ENCODE data around the gene ARSG. TPM values are rescaled to one million over a fixed set of nuclear protein-coding genes. Genes with fewer than 3 reads are reported as not detected.
"Not testable (repeated sequence)": the region's sequence is repeated elsewhere in the genome, so short reads cannot be mapped to it uniquely, and the experiment has no call there.

ARSG gene
- total and polyA plus RNA-seq, 2 donors (not counting 1 experiment from before 2014, with no cell fraction given): 5.5 to 18.4 TPM

- DNase-seq (no peak), ATAC-seq (ENCODE audit: low read depth) (no peak)
- no peaks in the 10 kb centered on the region for H3K9me3 ChIP-seq (ENCODE audit: control extremely low read depth in 1 of 3, control insufficient read depth in 2 of 3, insufficient read depth in 1 of 3, low read length in 2 of 3)
- H2AFZ ChIP-seq (ENCODE audit: insufficient read depth, low read depth, low read length, poor library complexity, severe bottlenecking): no peak overlapping the region
- WGBS (ENCODE audit: insufficient coverage): 94% methylated on average over 2 of the region's 3 CpGs
- H3K4me2 ChIP-seq (replicated peaks; ENCODE audit: low read depth, low read length, poor library complexity, severe bottlenecking): no peak overlapping the region
- H3K27ac ChIP-seq (ENCODE audit: low read length in 2 of 2): no peak overlapping the region
- H3K36me3 ChIP-seq (replicated peaks in 1 of 2; ENCODE audit: control extremely low read depth in 1 of 2, control insufficient read depth in 1 of 2, extremely low read depth in 1 of 2, insufficient read depth in 2 of 2, low read length in 1 of 2): no peaks in the 10 kb centered on the region
- H3K79me2 ChIP-seq (ENCODE audit: control insufficient read depth, insufficient read depth, low read length): no peaks in the 10 kb centered on the region
- peaks cover 0 to 12% (median 3%) of the 10 kb centered on the region in 4 experiments for H3K27me3 ChIP-seq (replicated peaks in 1 of 4; ENCODE audit: control extremely low read depth in 1 of 4, control insufficient read depth in 3 of 4, insufficient read depth in 4 of 4, low read length in 3 of 4)
- intact Hi-C loops (cut with micrococcal nuclease): no loop called here
- Mint-ChIP-seq H3K27ac (no peak overlapping the region), H3K4me3 (no peak overlapping the region), H3K27me3 (peaks cover 11% of the 10 kb centered on the region), H3K9me3 (ENCODE audit: insufficient read depth) (no peaks in the 10 kb centered on the region), H3K4me1 (peaks cover 17% of the 10 kb centered on the region)
- H3K4me3 ChIP-seq (ENCODE audit: control extremely low read depth in 1 of 5, extremely low read depth in 1 of 5, insufficient read depth in 1 of 5, low read depth in 2 of 5, low read length in 4 of 5): no peak overlapping the region
- no peak overlapping the region for H3K9ac ChIP-seq (ENCODE audit: low read length)
- H4K20me1 ChIP-seq (ENCODE audit: control insufficient read depth, insufficient read depth, low read length, poor library complexity, severe bottlenecking): no peaks in the 10 kb centered on the region
- H3K4me1 ChIP-seq (ENCODE audit: control insufficient read depth in 2 of 2, insufficient read depth in 2 of 2, low read length in 2 of 2): peaks cover 14% of the 10 kb centered on the region in 2 donors
- TF ChIP-seq, protein P1, sequence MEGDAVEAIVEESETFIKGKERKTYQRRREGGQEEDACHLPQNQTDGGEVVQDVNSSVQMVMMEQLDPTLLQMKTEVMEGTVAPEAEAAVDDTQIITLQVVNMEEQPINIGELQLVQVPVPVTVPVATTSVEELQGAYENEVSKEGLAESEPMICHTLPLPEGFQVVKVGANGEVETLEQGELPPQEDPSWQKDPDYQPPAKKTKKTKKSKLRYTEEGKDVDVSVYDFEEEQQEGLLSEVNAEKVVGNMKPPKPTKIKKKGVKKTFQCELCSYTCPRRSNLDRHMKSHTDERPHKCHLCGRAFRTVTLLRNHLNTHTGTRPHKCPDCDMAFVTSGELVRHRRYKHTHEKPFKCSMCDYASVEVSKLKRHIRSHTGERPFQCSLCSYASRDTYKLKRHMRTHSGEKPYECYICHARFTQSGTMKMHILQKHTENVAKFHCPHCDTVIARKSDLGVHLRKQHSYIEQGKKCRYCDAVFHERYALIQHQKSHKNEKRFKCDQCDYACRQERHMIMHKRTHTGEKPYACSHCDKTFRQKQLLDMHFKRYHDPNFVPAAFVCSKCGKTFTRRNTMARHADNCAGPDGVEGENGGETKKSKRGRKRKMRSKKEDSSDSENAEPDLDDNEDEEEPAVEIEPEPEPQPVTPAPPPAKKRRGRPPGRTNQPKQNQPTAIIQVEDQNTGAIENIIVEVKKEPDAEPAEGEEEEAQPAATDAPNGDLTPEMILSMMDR (IDR thresholded peaks at IDR 0.05): no peak
- no peak for TF ChIP-seq EZH2 (IDR thresholded peaks at IDR 0.05; ENCODE audit: borderline replicate concordance, insufficient read depth, low read depth, low read length, poor library complexity, severe bottlenecking)
- CTCF ChIA-PET: interaction anchor here (0.7 kb wide), 2 partner anchors 54 to 193 kb away, joined by 3 read pairs; no protein-coding TSS in a partner anchor
- POLR2A ChIA-PET: interaction anchor here (0.7 kb wide), 1 partner anchor 71 kb away, joined by 5 read pairs; no protein-coding TSS in a partner anchor
Observed at GRCh38 chr17:68352041-68352440, 60.7 kb downstream of the ARSG start.

DNA sequence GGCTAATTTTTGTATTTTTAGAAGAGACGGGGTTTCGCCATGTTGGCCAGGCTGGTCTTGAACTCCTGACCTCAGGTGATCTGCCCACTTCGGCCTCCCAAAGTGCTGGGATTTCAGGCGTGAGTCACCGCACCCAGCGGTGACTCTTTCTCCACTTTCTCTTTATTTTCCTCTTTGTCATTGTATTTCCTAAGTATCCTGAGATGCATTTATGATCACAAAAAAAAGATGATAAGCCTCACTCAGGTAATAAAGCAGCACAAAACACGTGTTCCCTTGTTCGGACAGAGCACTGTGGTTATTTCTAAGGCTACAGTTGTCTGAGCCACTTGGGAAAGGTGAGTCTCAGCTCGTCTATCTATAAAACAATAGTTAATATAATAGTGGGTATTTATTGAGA, 61.4 kb downstream of the ARSG start:
- POLR2A ChIA-PET: interaction anchor here (0.7 kb wide), 1 partner anchor 72 kb away, joined by 5 read pairs; no protein-coding TSS in a partner anchor

More for the DNA sequence above, 61.4 kb downstream of the ARSG start:
- H3K4me1 ChIP-seq (ENCODE audit: control insufficient read depth in 2 of 2, insufficient read depth in 2 of 2, low read length in 2 of 2): peaks cover 14 to 15% of the 10 kb centered on the region in 2 donors
- H3K27ac Mint-ChIP-seq; H3K4me3 ChIP-seq (ENCODE audit: control extremely low read depth in 1 of 5, extremely low read depth in 1 of 5, insufficient read depth in 1 of 5, low read depth in 2 of 5, low read length in 4 of 5); H4K20me1 ChIP-seq (ENCODE audit: control insufficient read depth, insufficient read depth, low read length, poor library complexity, severe bottlenecking); H3K9me3 Mint-ChIP-seq (ENCODE audit: insufficient read depth); H3K9me3 ChIP-seq (ENCODE audit: control extremely low read depth in 1 of 3, control insufficient read depth in 2 of 3, insufficient read depth in 1 of 3, low read length in 2 of 3); H3K79me2 ChIP-seq (ENCODE audit: control insufficient read depth, insufficient read depth, low read length); intact Hi-C loops (cut with micrococcal nuclease); H3K4me3 Mint-ChIP-seq; ATAC-seq (ENCODE audit: low read depth); H3K4me2 ChIP-seq (replicated peaks; ENCODE audit: low read depth, low read length, poor library complexity, severe bottlenecking); H2AFZ ChIP-seq (ENCODE audit: insufficient read depth, low read depth, low read length, poor library complexity, severe bottlenecking); H3K36me3 ChIP-seq (replicated peaks in 1 of 2; ENCODE audit: control extremely low read depth in 1 of 2, control insufficient read depth in 1 of 2, extremely low read depth in 1 of 2, insufficient read depth in 2 of 2, low read length in 1 of 2); H3K9ac ChIP-seq (ENCODE audit: low read length); DNase-seq; H3K27ac ChIP-seq (ENCODE audit: low read length in 2 of 2): not testable (repeated sequence)
- H3K27me3 ChIP-seq (replicated peaks in 1 of 4; ENCODE audit: control extremely low read depth in 1 of 4, control insufficient read depth in 3 of 4, insufficient read depth in 4 of 4, low read length in 3 of 4): peaks cover 0 to 18% (median 5%) of the 10 kb centered on the region in 4 experiments
- Mint-ChIP-seq H3K27me3 (peaks cover 11% of the 10 kb centered on the region), H3K4me1 (peaks cover 16% of the 10 kb centered on the region)
- WGBS (ENCODE audit: insufficient coverage): 100% methylated on average over 3 of the region's 9 CpGs
- CTCF ChIA-PET: interaction anchor here (0.7 to 1.0 kb wide), 2 partner anchors 15 to 194 kb away, joined by 3 to 5 read pairs; no protein-coding TSS in a partner anchor

Measured in B cell (primary cell).